Stimulated activated CD8-positive, alpha-beta memory T cell treated with anti-CD3 and anti-CD28 coated beads, Interleukin-7, amount 100 ng/mL, for 1 hour (primary cell): Measurements from ENCODE around the gene MTX3.

ENCODE experiments used
- DNase-seq, 2 donors: peaks; one replicate each; pipeline ENCODE4 v3.0.0-alpha.2; 2020; ENCODE audit warnings: low read depth in 2 of 2

The MTX3 gene

GRCh38 chr5:79936002-79936645 is 54.9 kb downstream of the MTX3 start:
- DNase-seq, result no peak

GRCh38 chr5:79934681-79935080 is 56.4 kb downstream of the MTX3 start:
- DNase-seq, result no peak

- DNase-seq, result no peak
Measured at GRCh38 chr5:79932510-79933504, 58.3 kb downstream of the MTX3 start.

- no peak for DNase-seq
Measured at GRCh38 chr5:79931866-79932265, 59.2 kb downstream of the MTX3 start.

- DNase-seq, result no peak
Measured at GRCh38 chr5:79931409-79931808, 59.7 kb downstream of the MTX3 start.

GRCh38 chr5:79929095-79929494 is 62.0 kb downstream of the MTX3 start:
- no peak for DNase-seq
